Spleen (tissue), 7 donors: Measurements from ENCODE around the gene B4GALT2.

Experiments
- CTCF ChIP-seq, 11 experiments: fragments of 200-600 bp in 7 of 11; fragments of 450-650 bp in 4 of 11; sonication (generic) in 4 of 11; IDR thresholded peaks in 8 of 11; conservative IDR thresholded peaks in 3 of 11; 1 replicate in 7 of 11; 2 replicates in 4 of 11; pipeline versions ENCODE4 v1.4.0 to v1.8.0; 2016 to 2021; ENCODE audit warnings: antibody characterized with exemption in 11 of 11, inconsistent platforms in 4 of 11, mild to moderate bottlenecking in 1 of 11
- POLR2A ChIP-seq, 3 donors: fragments of 450-650 bp; IDR thresholded peaks; one replicate each; pipeline ENCODE4 v1.5.1; 2017; ENCODE audit warnings: antibody characterized with exemption in 3 of 3, mild to moderate bottlenecking in 1 of 3
- POLR2AphosphoS5 ChIP-seq, 3 donors: sonication (generic); formaldehyde crosslinking; IDR thresholded peaks; one replicate each; pipeline ENCODE4 v1.5.1; 2017; ENCODE audit warnings: antibody characterized with exemption in 3 of 3
- donor health status: DM: no; HTN: no; CAD: no; lungs with moderate emphysema.
- donor health status: DM: no; HTN: no; CAD: no.
- donor health status: DM: no; HTN: no; CAD: no.

- TF ChIP-seq CTCF (IDR thresholded peaks at IDR 0.05 in 8 of 11, conservative IDR thresholded peaks at IDR 0.05 in 3 of 11) = no peak
- no peak for TF ChIP-seq POLR2A (IDR thresholded peaks at IDR 0.05)
- no peak for TF ChIP-seq POLR2AphosphoS5 (IDR thresholded peaks at IDR 0.05)
Observed at GRCh38 chr1:43986712-43987111, 7.7 kb downstream of the B4GALT2 start.
